Sigmoid colon (tissue), 4 donors: ENCODE measurements around the gene PRM2.

Experiments used
- CTCF ChIP-seq, 4 experiments: fragments of 450-650 bp in 3 of 4; fragments of 200-600 bp in 1 of 4; IDR thresholded peaks; one replicate each; pipeline ENCODE4 v1.5.1; 2016 to 2019; ENCODE audit warnings: antibody characterized with exemption in 4 of 4, mild to moderate bottlenecking in 3 of 4, moderate library complexity in 2 of 4
- EP300 ChIP-seq, 4 donors: sonication (generic); formaldehyde crosslinking; IDR thresholded peaks; one replicate each; pipeline ENCODE4 v1.6.1; 2017; ENCODE audit warnings: antibody characterized with exemption in 4 of 4
- POLR2A ChIP-seq, 2 donors: fragments of 450-650 bp; IDR thresholded peaks; one replicate each; pipeline ENCODE4 v1.6.1; 2016; ENCODE audit warnings: antibody characterized with exemption in 2 of 2, mild to moderate bottlenecking in 2 of 2, moderate library complexity in 2 of 2
- POLR2AphosphoS5 ChIP-seq, 4 donors: sonication (generic); formaldehyde crosslinking; IDR thresholded peaks; one replicate each; pipeline ENCODE4 v1.6.1; 2017; ENCODE audit warnings: antibody characterized with exemption in 4 of 4

- TF ChIP-seq CTCF (IDR thresholded peaks at IDR 0.05), result no peak
- no peak for TF ChIP-seq POLR2A (IDR thresholded peaks at IDR 0.05)
- no peak for TF ChIP-seq POLR2AphosphoS5 (IDR thresholded peaks at IDR 0.05)
- no peak for TF ChIP-seq EP300 (IDR thresholded peaks at IDR 0.05)
These were observed 47.5 kb upstream of the PRM2 start for GRCh38 chr16:11323551-11324336.
